HG03159 (cell line): ENCODE results near the gene EID1.
A peak's percentile ranks its signal among the peaks of the same experiment; 100 is the strongest.
"Not testable (repeated sequence)": the region's sequence is repeated elsewhere in the genome, so short reads cannot be mapped to it uniquely, and the experiment has no call there.

ENCODE experiments used
- ATAC-seq: cut with Tn5 transposase; IDR thresholded peaks from one replicate; pipeline ENCODE4 v1.9.1; 2021; ENCODE audit warnings: mild to moderate bottlenecking, moderate library complexity; ENCODE audit not compliant: unreplicated experiment

EID1 gene

GRCh38 chr15:48877630-48878595, at the start of gene EID1:
EID1 (plus strand) TSS chr15:48878134; CDS start chr15:48878177, 43 bp downstream.
- peak; percentile 95 for ATAC-seq

- ATAC-seq, result no peak
Observed at GRCh38 chr15:48828471-48828870, 49.5 kb upstream of the EID1 start.

- no peak for ATAC-seq
Observed at GRCh38 chr15:48828906-48829305, 49.0 kb upstream of the EID1 start.

- no peak for ATAC-seq
Observed at GRCh38 chr15:48832648-48833047, 45.3 kb upstream of the EID1 start.

GRCh38 chr15:48833526-48834239, 44.3 kb upstream of the EID1 start:
- no peak for ATAC-seq

GRCh38 chr15:48834756-48835155, 43.2 kb upstream of the EID1 start:
- no peak for ATAC-seq

- no peak for ATAC-seq
Observed at GRCh38 chr15:48842501-48842900, 35.4 kb upstream of the EID1 start.

- no peak for ATAC-seq
Observed at GRCh38 chr15:48845123-48845522, 32.8 kb upstream of the EID1 start.

- ATAC-seq, result no peak
Observed at GRCh38 chr15:48850648-48851047, 27.3 kb upstream of the EID1 start.

- no peak for ATAC-seq
Observed at GRCh38 chr15:48851956-48852355, 26.0 kb upstream of the EID1 start.

GRCh38 chr15:48854434-48854833, 23.5 kb upstream of the EID1 start:
- ATAC-seq, result not testable (repeated sequence)

GRCh38 chr15:48855501-48856440, 22.2 kb upstream of the EID1 start:
- no peak for ATAC-seq

GRCh38 chr15:48856942-48857341, 21.0 kb upstream of the EID1 start:
- no peak for ATAC-seq

- ATAC-seq, result no peak
Observed at GRCh38 chr15:48858401-48858800, 19.5 kb upstream of the EID1 start.

- ATAC-seq, result no peak
Observed at GRCh38 chr15:48859426-48859825, 18.5 kb upstream of the EID1 start.

- peak; percentile 67 for ATAC-seq
Observed at GRCh38 chr15:48861813-48862431, 16.0 kb upstream of the EID1 start.

GRCh38 chr15:48862705-48863104, 15.2 kb upstream of the EID1 start:
- no peak for ATAC-seq

GRCh38 chr15:48865370-48866079, 12.4 kb upstream of the EID1 start:
- no peak for ATAC-seq

GRCh38 chr15:48866141-48866563, 11.8 kb upstream of the EID1 start:
- ATAC-seq, result no peak

GRCh38 chr15:48868023-48868422, 9.9 kb upstream of the EID1 start:
- no peak for ATAC-seq
